RPMI8226 (cell line): Measurements from ENCODE around the gene MIEN1.
"Not testable (repeated sequence)": the region's sequence is repeated elsewhere in the genome, so short reads cannot be mapped to it uniquely, and the experiment has no call there.

ENCODE experiments used
- DNase-seq: peaks from one replicate; pipeline ENCODE4 v3.0.0-alpha.2; 2015

The MIEN1 gene, protein sequence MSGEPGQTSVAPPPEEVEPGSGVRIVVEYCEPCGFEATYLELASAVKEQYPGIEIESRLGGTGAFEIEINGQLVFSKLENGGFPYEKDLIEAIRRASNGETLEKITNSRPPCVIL

DNA sequence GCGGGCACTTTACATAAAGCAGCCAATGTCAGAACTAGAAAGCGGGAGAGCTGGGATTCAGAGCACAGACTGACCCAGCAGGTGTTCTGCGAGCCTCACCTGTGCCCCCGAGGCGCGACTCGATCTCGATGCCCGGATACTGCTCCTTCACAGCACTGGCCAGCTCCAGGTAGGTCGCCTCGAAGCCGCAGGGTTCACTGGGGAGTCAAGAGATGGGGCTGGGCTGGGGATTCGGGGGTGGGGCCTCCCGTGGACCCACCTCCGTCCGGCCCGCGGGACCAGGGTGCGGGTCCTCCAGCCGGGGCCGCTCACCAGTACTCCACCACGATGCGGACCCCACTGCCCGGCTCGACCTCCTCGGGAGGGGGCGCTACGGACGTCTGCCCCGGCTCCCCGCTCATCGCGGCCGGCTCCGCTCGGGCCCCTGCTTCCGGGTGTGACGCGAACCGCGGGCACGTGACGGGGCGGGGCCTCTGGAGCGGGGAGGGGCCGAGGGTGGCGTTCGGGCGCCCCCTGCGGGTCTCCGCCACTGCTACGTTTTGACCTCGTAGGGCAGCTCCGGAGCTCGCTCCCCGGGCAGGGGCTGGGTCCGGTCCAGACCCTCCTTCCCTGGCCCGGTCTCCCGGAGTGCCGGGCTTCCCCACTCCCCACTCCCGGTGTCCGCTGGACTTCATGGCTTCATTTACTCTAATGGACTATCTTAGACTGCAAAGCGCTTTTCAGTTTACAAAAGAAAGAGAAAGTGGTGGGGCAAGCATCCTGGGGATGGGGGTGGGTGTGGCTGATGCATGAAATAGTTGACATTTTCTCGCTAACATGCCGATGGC lies at the start of gene MIEN1:
Gene MIEN1 (minus strand): TSS at position 438 of the 827 bp plus-strand sequence. CDS start 37 bp downstream, at position 401.
- DNase-seq = peak; percentile 93

DNA sequence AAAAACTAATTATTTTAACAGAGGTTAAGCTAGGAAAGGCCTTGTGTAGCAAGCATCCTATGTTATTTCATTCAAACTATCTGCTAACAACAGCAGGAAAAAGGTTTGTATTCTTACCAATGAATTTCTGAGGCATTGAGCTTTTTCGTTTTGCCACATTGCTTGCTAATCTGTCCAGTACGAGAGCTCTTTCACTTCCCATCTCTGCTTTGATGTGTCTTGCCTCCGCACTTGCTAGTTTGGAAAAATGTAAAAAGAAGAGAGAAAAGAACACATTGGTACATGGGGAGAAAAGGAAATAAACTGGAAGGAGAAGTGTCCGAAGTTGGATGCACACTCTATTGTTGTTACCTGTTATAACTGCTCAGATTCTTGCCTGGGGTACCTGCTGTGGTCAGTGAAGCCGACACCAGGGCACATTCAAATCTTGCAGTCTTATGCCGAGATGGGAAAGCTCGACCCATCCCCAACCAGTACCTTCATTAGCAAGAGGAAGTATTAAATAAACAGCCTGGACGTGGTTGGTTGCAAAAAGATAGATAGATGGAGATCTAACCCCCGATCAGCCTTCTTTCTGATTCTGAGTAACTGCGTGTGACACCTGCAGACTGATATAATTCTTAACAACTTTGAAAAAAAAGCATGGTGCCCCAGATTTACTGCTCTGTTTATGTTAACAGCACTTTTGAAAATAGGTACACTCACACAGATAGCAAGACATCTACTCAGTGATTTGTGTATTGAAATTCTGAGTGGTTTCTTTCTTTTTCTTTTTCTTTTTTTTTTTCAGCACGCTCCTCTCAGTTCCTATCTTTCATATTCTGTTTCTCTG lies 47.4 kb upstream of the MIEN1 start:
- DNase-seq = no peak

DNA sequence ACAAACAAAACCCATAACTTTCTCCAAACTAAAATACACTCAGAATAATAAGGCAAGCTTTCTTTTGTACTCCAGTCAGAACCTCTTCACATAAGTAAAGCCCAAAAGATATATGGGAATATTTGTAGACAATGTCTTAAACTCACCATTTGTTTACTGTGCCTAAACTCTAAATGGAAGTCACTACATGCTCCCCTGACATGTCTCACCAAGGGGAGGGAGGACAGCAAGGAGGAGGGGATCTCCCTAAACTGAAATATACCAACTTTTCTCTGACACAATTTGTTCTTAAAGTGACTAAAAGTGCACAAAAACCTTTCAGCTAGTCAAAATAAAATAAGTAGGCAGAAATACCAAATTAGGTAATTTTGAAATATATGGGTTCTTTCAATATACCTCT lies 45.9 kb upstream of the MIEN1 start:
- no peak for DNase-seq

DNA sequence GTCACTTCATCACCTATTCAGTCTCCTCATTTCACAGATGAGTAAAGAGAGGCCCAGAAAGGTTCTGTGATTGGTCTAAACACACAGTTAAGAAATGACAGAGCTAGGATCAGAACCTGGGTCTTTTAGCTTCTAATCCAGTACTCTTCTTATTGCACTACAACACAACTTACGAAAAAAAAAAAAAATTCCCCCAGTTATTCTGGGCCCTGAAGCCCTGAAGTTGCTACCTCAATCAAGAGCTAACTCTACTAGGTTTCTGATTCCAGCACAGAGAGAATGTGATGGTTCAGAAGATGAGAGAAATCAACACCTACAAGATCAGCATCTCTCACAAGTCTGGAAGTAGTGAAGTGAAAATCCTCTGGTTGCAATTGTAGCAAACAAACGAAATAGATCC lies 44.7 kb upstream of the MIEN1 start:
- no peak for DNase-seq

DNA sequence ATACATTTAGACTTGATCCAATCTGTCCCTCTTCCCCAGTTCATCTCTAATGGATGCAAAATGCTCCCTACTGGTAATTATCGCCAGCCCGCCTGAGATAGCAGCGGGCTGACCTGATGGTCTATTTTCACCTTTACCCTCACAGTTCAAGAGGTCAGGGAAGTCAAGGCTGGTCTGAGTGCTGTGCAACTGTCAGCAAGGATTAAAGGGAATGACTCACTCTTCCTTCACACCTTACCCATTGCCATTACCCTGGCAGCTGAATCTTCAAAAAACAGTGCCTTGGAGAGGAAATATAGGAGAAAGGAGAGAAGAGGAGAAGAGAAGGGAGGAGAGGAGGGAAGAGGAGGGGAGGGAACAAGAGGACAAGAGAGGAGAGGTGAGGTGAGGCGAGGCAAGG lies 43.7 kb upstream of the MIEN1 start:
- no peak for DNase-seq

DNA sequence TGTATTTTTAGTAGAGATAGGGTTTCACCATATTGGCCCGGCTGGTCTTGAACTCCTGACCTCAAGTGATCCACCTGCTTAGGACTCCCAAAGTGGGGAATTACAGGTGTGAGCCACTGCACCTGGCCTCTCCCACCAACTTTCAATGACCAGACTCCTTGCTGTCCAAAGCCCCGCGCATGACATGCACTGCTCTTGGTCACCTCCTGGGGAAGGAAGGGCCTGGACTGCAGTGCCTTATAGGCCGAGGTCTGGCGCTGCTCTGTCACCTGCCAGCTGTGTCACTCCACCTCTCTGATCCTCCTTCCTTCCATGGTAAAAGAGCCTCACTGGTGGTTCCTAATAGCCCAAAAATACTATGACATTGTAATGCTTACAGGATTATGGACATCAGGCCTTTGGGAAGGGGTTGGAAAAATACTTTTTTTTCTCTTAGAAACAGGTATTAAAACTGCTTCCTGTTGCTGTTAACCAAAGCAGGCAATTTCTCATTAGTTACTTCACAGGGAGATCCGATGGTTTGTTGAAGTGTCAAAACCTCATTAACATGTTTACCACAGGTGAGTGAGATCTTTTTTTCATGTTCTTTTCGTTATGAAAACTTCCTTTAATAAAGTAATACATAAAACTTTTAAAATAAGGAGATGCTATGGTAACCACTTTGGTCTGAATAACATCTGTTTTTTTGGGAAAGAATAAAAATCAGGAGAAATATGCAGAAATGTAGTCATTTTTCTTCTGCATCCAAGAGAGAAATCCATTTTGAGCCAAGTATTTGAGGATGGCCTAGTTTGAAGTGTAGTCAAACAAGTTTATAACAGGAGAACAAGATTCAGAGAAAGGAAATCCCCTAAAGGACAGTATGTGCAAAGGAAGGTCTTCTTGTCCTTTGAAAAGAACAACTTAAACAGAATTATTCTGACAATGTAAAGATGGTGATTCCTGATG lies 42.9 kb upstream of the MIEN1 start:
- no peak for DNase-seq

DNA sequence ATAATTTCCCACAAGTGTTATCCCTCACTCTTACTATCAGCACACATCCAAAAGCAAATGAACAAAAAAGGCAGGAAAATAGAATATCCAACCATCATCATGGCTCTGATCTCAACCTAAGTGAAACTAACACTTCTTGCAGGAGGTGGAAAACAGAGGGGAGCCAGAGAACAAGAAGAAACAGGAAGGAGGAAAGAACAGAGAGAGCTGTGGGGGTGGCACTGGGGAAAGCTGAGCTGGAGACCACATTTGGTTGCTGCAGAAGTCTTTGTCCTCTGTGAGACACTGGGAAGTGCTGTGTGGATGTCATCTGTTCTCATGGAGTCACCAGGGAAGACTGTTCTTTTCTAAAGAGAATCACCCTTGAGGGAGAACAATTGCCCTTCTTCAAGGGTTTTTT lies 42.1 kb upstream of the MIEN1 start:
- DNase-seq = no peak

DNA sequence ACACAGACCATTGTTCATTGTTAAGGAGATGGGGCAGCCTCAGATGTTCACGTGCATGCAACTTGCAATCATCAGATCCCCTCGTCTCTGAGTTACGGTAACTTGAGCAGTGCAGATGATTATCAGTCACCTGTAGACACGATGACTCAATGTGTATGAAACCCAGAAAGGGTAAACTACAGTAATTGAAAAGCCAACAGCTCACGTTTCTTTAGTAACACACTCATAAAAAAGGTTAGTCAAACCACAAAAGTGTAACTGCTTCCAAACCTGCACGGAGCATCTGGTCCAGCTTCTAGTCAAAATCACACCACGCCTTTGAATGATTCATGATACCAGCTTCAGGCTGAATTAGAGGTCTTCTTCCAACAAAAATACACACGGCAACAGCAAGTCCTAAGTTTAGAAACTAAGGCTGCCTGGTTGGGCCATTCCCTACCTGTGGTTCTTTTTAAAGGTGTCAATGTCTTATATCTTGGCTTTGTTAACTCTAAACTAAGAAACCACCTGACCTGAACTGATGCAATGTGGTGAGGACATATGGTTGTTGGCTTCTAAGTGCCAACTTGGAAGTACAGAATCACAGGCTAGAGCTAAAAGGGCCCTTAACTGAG lies 39.7 kb upstream of the MIEN1 start:
- no peak for DNase-seq

DNA sequence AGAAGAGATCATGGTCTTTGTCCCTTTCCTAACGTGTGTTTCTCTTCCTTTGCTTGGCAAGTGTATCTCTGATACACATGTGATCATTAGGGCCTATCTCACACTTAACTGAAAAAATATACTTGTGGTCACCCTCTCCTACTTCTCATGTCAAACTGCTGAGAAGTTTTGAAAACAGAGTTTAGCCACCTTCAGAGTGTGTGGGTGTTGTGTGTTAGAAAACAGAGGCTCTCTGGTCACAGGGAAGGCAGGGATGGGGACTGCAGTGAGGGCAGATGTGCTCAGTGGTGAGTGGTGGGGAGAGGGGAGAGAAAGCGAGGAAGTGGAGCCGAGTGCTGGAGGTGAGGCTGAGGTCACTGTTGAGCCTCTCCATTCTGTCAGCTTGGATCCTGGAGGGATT lies 36.8 kb upstream of the MIEN1 start:
- no peak for DNase-seq

DNA sequence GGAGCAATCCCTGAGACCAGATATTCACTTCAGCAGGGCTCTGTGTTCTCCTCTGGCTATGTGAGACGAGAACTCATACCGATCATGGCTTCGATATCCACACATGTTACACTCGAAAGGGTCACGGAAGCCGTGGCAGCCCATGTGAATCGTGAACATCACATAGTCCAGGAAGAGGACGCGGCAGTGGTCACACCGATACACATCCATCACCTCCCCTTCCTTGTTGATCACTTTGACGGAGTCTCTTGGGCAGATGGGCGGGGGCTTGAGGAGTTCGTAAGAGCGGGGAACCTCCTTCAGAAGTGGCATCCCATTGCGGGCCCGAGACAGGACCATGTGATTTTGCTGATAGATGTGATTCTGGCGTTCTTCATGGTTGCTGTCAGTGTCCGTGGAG lies 35.4 kb upstream of the MIEN1 start:
- DNase-seq = no peak

DNA sequence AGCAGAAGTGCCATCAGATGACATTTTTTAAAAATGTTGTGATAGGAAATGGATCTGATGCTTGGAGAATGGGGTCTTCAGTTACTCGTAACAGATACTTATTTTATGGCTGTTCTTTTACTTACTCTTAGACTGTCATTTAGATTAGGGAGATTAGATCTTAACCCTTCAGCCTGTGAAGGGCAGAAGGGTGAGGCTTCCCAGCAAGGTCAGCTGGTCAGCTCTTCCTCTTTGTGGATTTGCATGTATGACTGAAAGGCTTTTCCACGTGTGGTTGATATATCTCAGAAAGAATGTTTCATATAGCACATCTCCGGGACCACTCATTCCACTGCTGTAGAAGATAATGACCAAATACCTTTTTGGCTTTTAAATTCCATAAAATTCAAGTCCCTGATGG lies 34.8 kb upstream of the MIEN1 start:
- DNase-seq = no peak

DNA sequence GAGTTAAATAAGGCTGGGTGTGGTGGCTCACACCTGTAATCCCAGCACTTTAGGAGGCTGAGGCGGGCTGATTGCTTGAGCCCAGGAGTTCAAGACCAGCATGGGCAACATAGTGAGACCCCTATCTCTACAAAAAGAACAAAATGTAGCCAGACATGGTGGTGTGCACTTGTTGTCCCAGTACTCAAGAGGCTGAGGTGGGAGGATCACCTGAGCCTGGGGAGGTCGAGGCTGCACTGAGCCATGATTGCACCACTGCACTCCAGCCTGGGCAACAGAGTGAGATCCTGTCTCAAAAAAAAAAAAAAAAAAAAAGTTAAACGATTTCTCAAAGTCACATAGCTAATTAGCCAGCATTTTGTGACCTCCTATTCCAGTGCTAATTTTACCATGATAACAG lies 33.8 kb upstream of the MIEN1 start:
- not testable (repeated sequence) for DNase-seq

DNA sequence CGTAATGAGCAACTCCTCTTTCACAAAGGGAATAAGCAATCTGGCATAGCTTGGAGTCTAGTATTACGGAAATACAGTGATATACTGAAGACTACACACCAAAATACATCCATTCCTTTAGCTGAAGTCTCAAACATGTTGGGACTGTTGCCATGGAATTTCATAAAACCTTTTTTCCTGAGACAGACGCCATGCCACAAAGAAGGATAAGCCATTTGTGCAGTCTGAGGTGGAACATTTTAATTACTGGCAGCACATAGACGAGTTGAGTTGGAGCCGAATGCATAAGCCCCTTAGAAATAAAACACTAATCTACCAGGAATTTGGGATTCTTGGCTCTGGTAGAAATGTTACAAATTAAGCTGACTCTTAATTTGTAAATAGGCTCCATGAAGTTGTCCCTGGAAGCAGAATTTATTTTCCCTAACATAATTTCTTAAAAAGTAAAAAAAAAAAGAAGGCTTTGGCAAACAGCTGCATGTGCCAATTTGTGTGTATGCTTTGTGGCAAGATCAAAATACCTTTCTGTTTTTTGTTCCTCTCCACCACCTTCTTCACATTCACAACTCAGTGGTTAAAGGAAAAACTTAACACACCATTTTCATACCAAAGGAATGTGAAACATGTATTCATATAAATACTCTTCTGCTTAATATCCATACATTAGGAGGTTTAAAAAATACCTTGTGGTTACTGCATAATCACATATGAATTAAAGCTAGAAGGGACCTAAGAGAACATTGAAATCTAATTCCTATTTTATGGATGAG lies 32.9 kb upstream of the MIEN1 start:
- no peak for DNase-seq

DNA sequence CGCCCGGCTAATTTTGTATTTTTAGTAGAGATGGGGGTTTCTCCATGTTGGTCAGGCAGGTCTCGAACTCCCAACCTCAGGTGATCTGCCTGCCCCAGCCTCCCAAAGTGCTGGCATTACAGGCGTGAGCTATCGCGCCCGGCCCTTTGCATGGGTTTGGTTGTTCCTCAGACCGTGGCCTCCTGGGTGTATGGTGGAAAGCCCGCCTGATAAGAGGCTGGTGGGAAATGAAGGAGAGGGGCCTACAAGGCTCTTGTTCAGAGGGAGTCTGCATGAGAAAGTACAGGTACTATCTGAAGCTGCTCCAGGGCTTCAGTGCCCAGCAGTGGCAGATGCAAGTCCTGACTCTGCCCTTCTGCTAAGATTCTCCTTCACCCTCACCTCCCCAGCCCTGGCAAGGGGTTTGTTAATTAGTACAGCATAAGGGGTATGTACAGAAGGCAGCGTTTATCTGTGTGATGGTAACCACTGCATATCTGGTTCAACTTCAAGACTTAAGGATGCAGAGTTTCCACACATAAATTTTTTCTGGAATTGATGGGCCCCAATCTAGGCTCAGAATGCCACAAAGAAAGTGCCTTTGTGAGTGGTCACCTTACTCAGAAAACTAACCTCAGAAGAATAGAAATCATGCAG lies 31.6 kb upstream of the MIEN1 start:
- DNase-seq = no peak

DNA sequence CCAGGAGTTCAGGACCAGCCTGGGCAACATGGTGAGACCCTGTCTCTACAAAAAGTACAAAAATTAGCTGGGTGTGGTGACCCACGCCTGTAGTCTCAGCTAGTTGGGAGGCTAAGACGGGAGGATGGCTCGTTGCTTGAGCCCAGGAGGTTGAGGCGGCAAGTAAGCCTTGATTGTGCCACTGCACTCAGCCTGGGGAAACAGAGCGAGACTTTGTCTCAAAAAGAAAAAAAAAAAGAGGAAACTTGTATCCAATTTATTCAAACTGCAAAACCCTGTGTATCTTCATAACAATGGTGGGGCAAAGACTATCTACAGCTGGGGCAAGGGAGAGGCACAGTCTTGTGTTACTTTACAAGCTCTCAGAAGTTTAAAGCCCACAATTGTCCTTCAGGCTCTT lies 28.9 kb upstream of the MIEN1 start:
- DNase-seq = no peak

DNA sequence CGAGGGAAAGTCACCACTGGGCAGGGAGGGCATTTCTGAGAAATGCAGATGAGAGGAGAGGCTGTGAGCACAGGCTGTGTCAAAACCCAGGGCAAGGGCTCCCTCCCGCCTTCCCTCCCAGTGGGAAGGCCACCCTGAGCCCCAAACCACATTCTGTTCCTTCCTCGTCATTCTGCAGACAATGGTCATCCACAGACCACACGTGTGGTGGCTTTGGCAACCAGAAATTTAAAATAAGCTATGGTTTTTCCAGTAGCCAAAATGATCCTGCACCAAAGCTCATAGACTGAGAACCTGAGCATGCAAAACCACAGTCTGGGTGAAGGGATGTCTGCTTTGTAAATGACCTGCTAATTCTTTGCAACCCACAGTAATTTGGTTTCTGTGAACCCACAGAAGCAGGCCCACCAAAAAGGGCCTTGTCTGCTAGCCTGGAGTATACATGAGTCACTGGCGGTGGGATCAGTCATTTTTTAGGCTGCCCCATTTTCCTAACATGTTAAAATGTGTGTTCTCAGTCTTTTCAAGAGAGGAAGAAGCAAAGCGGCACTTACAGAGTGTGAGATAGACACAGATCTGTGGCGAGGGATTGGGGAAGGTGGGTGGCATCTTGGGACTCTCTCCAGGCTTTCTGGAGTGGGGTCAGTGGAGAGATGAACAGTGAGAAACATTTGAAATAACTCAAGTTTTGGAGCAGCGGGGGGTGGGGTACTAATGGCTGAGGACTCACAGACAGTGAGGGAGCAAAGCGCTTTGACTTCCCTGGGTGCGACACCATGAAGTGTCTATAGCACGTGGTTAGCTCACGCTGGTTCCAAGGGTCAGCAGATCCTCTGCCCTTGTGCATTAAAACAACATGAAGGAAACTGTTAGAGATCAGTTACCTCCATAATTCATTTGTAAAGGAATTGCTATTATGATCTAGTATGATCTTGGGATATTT lies 27.9 kb upstream of the MIEN1 start:
- DNase-seq = peak; percentile 25

DNA sequence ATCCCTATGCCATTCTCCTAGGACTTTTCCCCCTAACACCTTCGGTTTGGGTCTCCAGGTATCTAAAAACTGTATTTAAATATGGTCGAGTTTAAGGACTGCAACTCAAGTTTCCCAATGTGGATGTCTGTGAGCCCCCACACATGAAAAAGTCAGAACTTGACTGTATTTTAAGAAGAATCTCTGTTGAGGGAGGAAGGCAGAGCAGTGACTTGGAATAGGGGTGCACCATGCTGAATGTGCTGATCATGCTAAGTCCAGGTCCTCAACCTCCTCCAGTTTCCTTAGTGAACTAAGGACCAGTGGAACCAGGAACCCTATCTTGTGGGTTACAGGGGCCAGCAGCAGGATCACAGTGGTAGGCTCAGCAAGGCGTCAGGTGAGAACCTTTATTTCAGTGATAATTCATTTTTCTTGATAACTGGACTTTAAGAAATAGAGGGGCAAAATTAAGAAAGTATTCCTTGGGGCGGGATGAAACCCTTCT lies 26.9 kb upstream of the MIEN1 start:
- no peak for DNase-seq

DNA sequence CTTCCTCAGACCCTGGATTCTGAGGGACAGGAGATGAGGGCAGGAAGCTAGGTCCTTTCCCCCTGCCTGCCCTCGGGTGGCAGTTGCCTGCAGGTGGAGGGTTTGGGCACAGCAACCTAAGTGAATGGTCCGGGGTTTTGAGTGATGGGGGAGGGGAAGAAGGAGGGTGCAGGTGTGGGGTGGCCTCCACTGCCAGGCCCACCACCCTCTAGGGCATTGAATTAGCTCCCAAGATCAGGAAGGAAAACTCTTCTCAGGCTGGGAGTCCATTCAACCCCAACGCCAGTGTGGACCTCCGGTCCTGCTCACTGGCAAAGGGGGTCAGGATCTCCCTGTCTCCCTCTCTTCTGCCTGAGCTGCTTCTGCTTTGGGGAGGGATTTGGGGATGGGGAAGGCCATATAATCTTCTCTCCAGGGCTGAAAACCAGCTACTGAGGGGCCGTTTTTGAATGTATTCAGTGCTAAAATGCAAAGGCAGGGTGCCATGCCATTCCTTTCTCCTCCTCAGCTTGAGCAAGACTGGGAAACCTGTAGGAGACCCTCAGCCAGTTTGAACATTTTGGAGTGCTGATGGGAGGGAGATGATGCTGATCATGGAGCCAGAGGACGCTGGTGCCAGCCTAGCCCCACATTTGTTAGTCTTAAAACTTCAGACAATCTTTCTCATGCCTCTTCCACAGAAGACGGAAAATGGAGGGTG lies 26.2 kb upstream of the MIEN1 start:
- DNase-seq = peak; percentile 70
